IgD-negative memory B cell (primary cell): ENCODE results near the gene CD22. TPM values are rescaled to one million over a fixed set of nuclear protein-coding genes. Genes with fewer than 3 reads are reported as not detected.

Experiments used
- H3K27ac Mint-ChIP-seq, 3 donors: one replicate each; pipeline ENCODE4 v1.8.0; 2020 to 2022; ENCODE audit warnings: mild to moderate bottlenecking in 3 of 3, mixed read lengths in 3 of 3, moderate library complexity in 1 of 3
- H3K27me3 Mint-ChIP-seq: one replicate; pipeline ENCODE4 v1.8.0; 2021; ENCODE audit warnings: mixed read lengths
- H3K36me3 Mint-ChIP-seq: one replicate; pipeline ENCODE4 v1.8.0; 2020; ENCODE audit warnings: mild to moderate bottlenecking, mixed read lengths
- H3K4me1 Mint-ChIP-seq, 3 donors: one replicate each; pipeline ENCODE4 v1.8.0; 2020 to 2022; ENCODE audit warnings: mixed read lengths in 3 of 3, mild to moderate bottlenecking in 1 of 3
- H3K4me3 Mint-ChIP-seq, 4 donors: one replicate each; pipeline ENCODE4 v1.8.0; 2020 to 2022; ENCODE audit warnings: mild to moderate bottlenecking in 4 of 4, mixed read lengths in 4 of 4, moderate library complexity in 3 of 4
- H3K9me3 Mint-ChIP-seq, 3 donors: one replicate each; pipeline ENCODE4 v1.8.0; 2020 to 2021; ENCODE audit warnings: mixed read lengths in 3 of 3, mild to moderate bottlenecking in 1 of 3
- polyA plus RNA-seq: library from polyadenylated mRNA; unstranded; fragments of 300-500 nt; fragmentation: Illumina TruSeq; gene quantifications from one replicate; pipeline ENCODE4 v1.2.3, GENCODE V29; 2021

The CD22 gene
- polyA plus RNA-seq, 1 donor from 2014 or later = 494 TPM

GRCh38 chr19:35379992-35380391 lies 51.0 kb downstream of the CD22 start:
- Mint-ChIP-seq H3K27ac (no peak overlapping the region), H3K36me3 (no peaks in the 10 kb centered on the region), H3K9me3 (peaks cover 0 to 3% (median 2%) of the 10 kb centered on the region in 3 donors), H3K27me3 (peaks cover 10% of the 10 kb centered on the region), H3K4me3 (no peak overlapping the region), H3K4me1 (peaks cover 7 to 19% (median 15%) of the 10 kb centered on the region in 3 donors)

- Mint-ChIP-seq H3K27ac (no peak overlapping the region), H3K4me3 (no peak overlapping the region), H3K9me3 (peaks cover 0 to 3% (median 2%) of the 10 kb centered on the region in 3 donors), H3K4me1 (peaks cover 6 to 14% (median 11%) of the 10 kb centered on the region in 3 donors), H3K36me3 (no peaks in the 10 kb centered on the region), H3K27me3 (peaks cover 7% of the 10 kb centered on the region)
Observed at GRCh38 chr19:35380450-35381124, 51.6 kb downstream of the CD22 start.

- peaks cover 5 to 11% (median 6%) of the 10 kb centered on the region in 3 donors for H3K4me1 Mint-ChIP-seq
- H3K4me3 Mint-ChIP-seq = no peak overlapping the region
- H3K27ac Mint-ChIP-seq = no peak overlapping the region
- H3K27me3 Mint-ChIP-seq = peaks cover 7% of the 10 kb centered on the region
- H3K9me3 Mint-ChIP-seq = peaks cover 1 to 3% (median 2%) of the 10 kb centered on the region in 3 donors
- H3K36me3 Mint-ChIP-seq = no peaks in the 10 kb centered on the region
Observed at GRCh38 chr19:35381318-35381717, 52.3 kb downstream of the CD22 start.

GRCh38 chr19:35381926-35382325 lies 52.9 kb downstream of the CD22 start:
- H3K27ac Mint-ChIP-seq = no peak overlapping the region
- H3K27me3 Mint-ChIP-seq = peaks cover 7% of the 10 kb centered on the region

GRCh38 chr19:35383536-35383935 lies 54.5 kb downstream of the CD22 start:
- H3K36me3 Mint-ChIP-seq = no peaks in the 10 kb centered on the region
- peaks cover 3 to 5% (median 5%) of the 10 kb centered on the region in 3 donors for H3K9me3 Mint-ChIP-seq
- H3K4me1 Mint-ChIP-seq = no peaks in the 10 kb centered on the region
- peak overlapping the region in 1 of 3 donors; percentile 82 for H3K27ac Mint-ChIP-seq
- no peak overlapping the region for H3K4me3 Mint-ChIP-seq
- peaks cover 7% of the 10 kb centered on the region for H3K27me3 Mint-ChIP-seq

More at GRCh38 chr19:35381926-35382325, 52.9 kb downstream of the CD22 start:
- Mint-ChIP-seq H3K36me3 (no peaks in the 10 kb centered on the region), H3K4me3 (no peak overlapping the region), H3K9me3 (peaks cover 3 to 5% (median 5%) of the 10 kb centered on the region in 3 donors), H3K4me1 (peaks cover 4 to 7% (median 4%) of the 10 kb centered on the region in 3 donors)

- no peak overlapping the region for H3K27ac Mint-ChIP-seq
- no peak overlapping the region for H3K4me3 Mint-ChIP-seq
- no peaks in the 10 kb centered on the region for H3K4me1 Mint-ChIP-seq
- no peaks in the 10 kb centered on the region for H3K36me3 Mint-ChIP-seq
- no peaks in the 10 kb centered on the region for H3K27me3 Mint-ChIP-seq
- H3K9me3 Mint-ChIP-seq = peaks cover 1 to 7% (median 5%) of the 10 kb centered on the region in 3 donors
Observed at GRCh38 chr19:35388277-35389054, 59.5 kb downstream of the CD22 start.

GRCh38 chr19:35389192-35389861 lies 60.3 kb downstream of the CD22 start:
- H3K27me3 Mint-ChIP-seq = no peaks in the 10 kb centered on the region
- no peaks in the 10 kb centered on the region for H3K36me3 Mint-ChIP-seq
- peaks cover 0 to 3% (median 0%) of the 10 kb centered on the region in 3 donors for H3K4me1 Mint-ChIP-seq
- H3K9me3 Mint-ChIP-seq = peaks cover 0 to 7% (median 5%) of the 10 kb centered on the region in 3 donors
- H3K27ac Mint-ChIP-seq = no peak overlapping the region
- no peak overlapping the region for H3K4me3 Mint-ChIP-seq

GRCh38 chr19:35392742-35393715 lies 64.0 kb downstream of the CD22 start:
- Mint-ChIP-seq H3K27me3 (no peaks in the 10 kb centered on the region), H3K4me1 (peaks cover 0 to 10% (median 2%) of the 10 kb centered on the region in 3 donors), H3K9me3 (peaks cover 0 to 2% (median 0%) of the 10 kb centered on the region in 3 donors), H3K36me3 (no peaks in the 10 kb centered on the region), H3K4me3 (no peak overlapping the region), H3K27ac (no peak overlapping the region)

GRCh38 chr19:35395382-35396199 lies 66.6 kb downstream of the CD22 start:
- no peak overlapping the region for H3K27ac Mint-ChIP-seq
- peaks cover 0 to 2% (median 0%) of the 10 kb centered on the region in 3 donors for H3K9me3 Mint-ChIP-seq
- H3K36me3 Mint-ChIP-seq = no peaks in the 10 kb centered on the region
- no peak overlapping the region for H3K4me3 Mint-ChIP-seq
- no peaks in the 10 kb centered on the region for H3K27me3 Mint-ChIP-seq
- peaks cover 0 to 10% (median 2%) of the 10 kb centered on the region in 3 donors for H3K4me1 Mint-ChIP-seq

GRCh38 chr19:35396240-35396885 lies 67.4 kb downstream of the CD22 start:
- Mint-ChIP-seq H3K27me3 (no peaks in the 10 kb centered on the region), H3K9me3 (no peaks in the 10 kb centered on the region), H3K4me1 (peaks cover 0 to 10% (median 2%) of the 10 kb centered on the region in 3 donors), H3K4me3 (no peak overlapping the region), H3K27ac (no peak overlapping the region), H3K36me3 (no peaks in the 10 kb centered on the region)
